Measurements from ENCODE around the gene THSD8.
A peak's percentile ranks its signal among the peaks of the same experiment; 100 is the strongest.
"Not testable (repeated sequence)": the region's sequence is repeated elsewhere in the genome, so short reads cannot be mapped to it uniquely, and the experiment has no call there.

THSD8 gene

GRCh38 chr19:12842511-12842910 is 40.6 kb downstream of the THSD8 start:
- Histone ChIP-seq H3K27ac (ENCODE audit: low read length) (no peak overlapping the region), H3K27me3 (ENCODE audit: control insufficient read depth in 1 of 2, insufficient read depth in 2 of 2, low read length in 2 of 2) (peaks cover 58 to 65% of the 10 kb centered on the region in 2 donors), H3K9ac (ENCODE audit: low read length in 2 of 2) (no peak overlapping the region), H3K4me3 (ENCODE audit: low read length in 2 of 2) (no peak overlapping the region), H3K9me3 (ENCODE audit: control insufficient read depth in 2 of 2, low read length in 2 of 2) (no peaks in the 10 kb centered on the region), H3K4me1 (ENCODE audit: control insufficient read depth, insufficient read depth, low read length) (peaks cover 15% of the 10 kb centered on the region), H3K36me3 (ENCODE audit: control insufficient read depth in 2 of 2, insufficient read depth in 2 of 2, low read length in 2 of 2) (no peaks in the 10 kb centered on the region)

GRCh38 chr19:12843328-12843727 is 41.5 kb downstream of the THSD8 start:
- H3K9ac ChIP-seq (ENCODE audit: low read length in 2 of 2) = no peak overlapping the region
- H3K4me3 ChIP-seq (ENCODE audit: low read length in 2 of 2) = no peak overlapping the region
- H3K27me3 ChIP-seq (ENCODE audit: control insufficient read depth in 1 of 2, insufficient read depth in 2 of 2, low read length in 2 of 2) = peaks cover 52 to 57% of the 10 kb centered on the region in 2 donors
- H3K36me3 ChIP-seq (ENCODE audit: control insufficient read depth in 2 of 2, insufficient read depth in 2 of 2, low read length in 2 of 2) = no peaks in the 10 kb centered on the region
- peaks cover 16% of the 10 kb centered on the region for H3K4me1 ChIP-seq (ENCODE audit: control insufficient read depth, insufficient read depth, low read length)
- no peak overlapping the region for H3K27ac ChIP-seq (ENCODE audit: low read length)
- H3K9me3 ChIP-seq (ENCODE audit: control insufficient read depth in 2 of 2, low read length in 2 of 2) = no peaks in the 10 kb centered on the region

- Histone ChIP-seq H3K4me3 (ENCODE audit: low read length in 2 of 2) (no peak overlapping the region), H3K27me3 (ENCODE audit: control insufficient read depth in 1 of 2, insufficient read depth in 2 of 2, low read length in 2 of 2) (peaks cover 49 to 50% of the 10 kb centered on the region in 2 donors), H3K9me3 (ENCODE audit: control insufficient read depth in 2 of 2, low read length in 2 of 2) (no peaks in the 10 kb centered on the region), H3K4me1 (ENCODE audit: control insufficient read depth, insufficient read depth, low read length) (peaks cover 16% of the 10 kb centered on the region), H3K9ac (ENCODE audit: low read length in 2 of 2) (no peak overlapping the region), H3K27ac (ENCODE audit: low read length) (no peak overlapping the region), H3K36me3 (ENCODE audit: control insufficient read depth in 2 of 2, insufficient read depth in 2 of 2, low read length in 2 of 2) (no peaks in the 10 kb centered on the region)
Measured at GRCh38 chr19:12843999-12844732, 42.3 kb downstream of the THSD8 start.

- not testable (repeated sequence) for H3K9me3 ChIP-seq (ENCODE audit: control insufficient read depth in 2 of 2, low read length in 2 of 2); H3K27ac ChIP-seq (ENCODE audit: low read length); H3K4me3 ChIP-seq (ENCODE audit: low read length in 2 of 2); H3K4me1 ChIP-seq (ENCODE audit: control insufficient read depth, insufficient read depth, low read length); H3K36me3 ChIP-seq (ENCODE audit: control insufficient read depth in 2 of 2, insufficient read depth in 2 of 2, low read length in 2 of 2); H3K9ac ChIP-seq (ENCODE audit: low read length in 2 of 2)
- peaks cover 26% of the 10 kb centered on the region in 2 donors for H3K27me3 ChIP-seq (ENCODE audit: control insufficient read depth in 1 of 2, insufficient read depth in 2 of 2, low read length in 2 of 2)
Measured at GRCh38 chr19:12846613-12847012, 44.7 kb downstream of the THSD8 start.

GRCh38 chr19:12847159-12848139 is 45.6 kb downstream of the THSD8 start:
- Histone ChIP-seq H3K9me3 (ENCODE audit: control insufficient read depth in 2 of 2, low read length in 2 of 2) (no peaks in the 10 kb centered on the region), H3K9ac (ENCODE audit: low read length in 2 of 2) (peak overlapping the region in 1 of 2 donors; percentile 51), H3K27me3 (ENCODE audit: control insufficient read depth in 1 of 2, insufficient read depth in 2 of 2, low read length in 2 of 2) (peaks cover 19 to 20% of the 10 kb centered on the region in 2 donors), H3K36me3 (ENCODE audit: control insufficient read depth in 2 of 2, insufficient read depth in 2 of 2, low read length in 2 of 2) (no peaks in the 10 kb centered on the region), H3K4me1 (ENCODE audit: control insufficient read depth, insufficient read depth, low read length) (peaks cover 10% of the 10 kb centered on the region), H3K27ac (ENCODE audit: low read length) (no peak overlapping the region), H3K4me3 (ENCODE audit: low read length in 2 of 2) (peak overlapping the region in 1 of 2 donors; percentile 68)
